T-helper 1 cell treated with Interleukin-12 subunit alpha and Interleukin-12 subunit beta and Interleukin-4 antibody, amounts not matched to agents 30 ng/mL and 1 ng/mL, for 36 hours (primary cell): ENCODE results near the gene CDK2. TPM values are rescaled to one million over a fixed set of nuclear protein-coding genes. Genes with fewer than 3 reads are reported as not detected.
"Not testable (repeated sequence)": the region's sequence is repeated elsewhere in the genome, so short reads cannot be mapped to it uniquely, and the experiment has no call there.

Source experiments
- intact Hi-C: fragments of 100-400 bp; cut with micrococcal nuclease; formaldehyde crosslinking; loops from one replicate; pipeline ENCODE4 v1.15.1; 2024
- total RNA-seq: library from RNA; stranded (reverse); gene quantifications from 2 replicates; pipeline ENCODE4 v1.2.3, GENCODE V29; 2022

CDK2 gene
- total RNA-seq, 1 donor from 2014 or later: 82.1 TPM

GRCh38 chr12:55974308-55974730, 7.7 kb downstream of the CDK2 start:
- intact Hi-C loops: loop anchor here (1.0 to 5.0 kb wide), 4 partner anchors 8 to 1778 kb away; partner anchors contain the start of genes CDK2, CDK4, DDIT3 and MBD6

DNA sequence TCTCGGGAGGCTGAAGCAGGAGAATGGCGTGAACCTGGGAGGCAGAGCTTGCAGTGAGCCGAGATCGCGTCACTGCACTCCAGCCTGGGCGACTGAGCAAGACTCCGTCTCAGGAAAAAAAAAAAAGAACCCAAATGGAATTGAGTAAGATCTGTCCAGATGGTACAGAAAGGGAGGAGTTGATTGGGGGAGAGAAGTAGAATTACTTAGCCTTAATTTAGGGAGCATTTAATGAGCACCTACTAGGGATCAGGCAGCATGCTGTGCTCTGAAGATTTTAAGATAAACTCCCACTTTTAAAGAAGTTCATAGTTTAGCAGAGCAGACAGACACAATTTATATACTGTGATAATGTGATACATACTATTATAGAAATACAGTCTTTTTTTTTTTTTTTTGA, 11.8 kb downstream of the CDK2 start:
- intact Hi-C loops: no loop called here

DNA sequence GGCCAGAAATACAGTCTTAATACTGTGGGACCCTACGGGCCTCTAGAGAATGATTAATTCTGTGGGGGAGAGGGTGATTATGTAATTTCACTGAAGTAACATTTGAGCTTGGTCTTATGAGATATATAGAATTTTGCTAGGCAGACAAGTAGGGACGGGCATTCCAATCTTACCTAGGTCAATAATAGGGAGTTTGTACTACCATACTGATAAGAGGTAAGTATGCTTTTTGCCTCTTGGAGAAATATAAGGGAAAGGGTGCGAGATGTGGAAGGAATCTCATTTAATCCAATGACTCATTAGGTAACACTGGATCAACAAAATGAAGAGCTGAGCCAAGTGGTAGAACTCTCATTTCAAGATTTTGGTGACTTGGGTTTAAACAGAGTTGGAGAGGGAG, 12.4 kb downstream of the CDK2 start:
- intact Hi-C loops: no loop called here

DNA sequence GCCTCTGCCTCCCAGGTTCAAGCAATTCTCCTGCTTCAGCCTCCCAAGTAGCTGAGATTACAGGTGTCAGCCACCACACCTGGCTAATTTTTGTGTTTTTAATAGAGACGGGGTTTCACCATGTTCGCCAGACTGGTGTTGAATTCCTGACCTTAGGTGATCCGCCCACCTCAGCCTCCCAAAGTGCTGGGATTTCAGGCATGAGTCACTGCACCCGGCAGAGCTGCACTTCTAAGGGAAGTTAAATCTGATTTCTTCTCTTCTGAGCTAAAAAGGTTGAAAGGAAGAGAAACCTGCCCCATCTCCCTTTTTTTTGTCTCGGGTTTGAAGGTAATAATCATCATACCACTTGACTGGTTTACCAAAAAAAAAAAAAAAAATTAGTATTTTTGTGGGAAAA, 15.3 kb downstream of the CDK2 start:
- intact Hi-C loops: not testable (repeated sequence)

- intact Hi-C loops: no loop called here
These were observed 15.8 kb downstream of the CDK2 start for GRCh38 chr12:55982319-55982936.

- intact Hi-C loops: no loop called here
These were observed 16.7 kb downstream of the CDK2 start for GRCh38 chr12:55983232-55983842.

- intact Hi-C loops: no loop called here
These were observed 18.2 kb downstream of the CDK2 start for GRCh38 chr12:55984861-55985260.

DNA sequence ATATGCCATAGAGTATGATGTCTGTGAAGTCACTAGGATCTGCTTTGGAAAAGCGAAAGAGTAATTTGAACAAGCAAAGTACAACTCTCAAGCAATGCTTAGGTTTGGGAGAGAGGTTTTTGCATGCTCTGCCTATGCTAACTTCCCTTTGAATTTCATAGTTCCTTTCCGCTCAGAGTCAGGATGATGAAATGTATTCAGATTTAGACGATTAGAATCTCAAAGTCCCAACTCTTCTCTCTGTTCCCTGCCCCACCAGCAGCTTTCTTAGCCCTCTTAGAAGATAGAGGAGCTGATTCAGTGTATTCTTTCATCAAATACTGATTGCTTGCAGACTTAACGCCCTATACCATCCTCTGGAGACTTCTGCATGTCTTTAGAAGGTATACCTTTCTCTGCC, 18.7 kb downstream of the CDK2 start:
- intact Hi-C loops: no loop called here

- intact Hi-C loops: not testable (repeated sequence)
These were observed 19.3 kb downstream of the CDK2 start for GRCh38 chr12:55985976-55986375.

GRCh38 chr12:55991110-55991509, 24.5 kb downstream of the CDK2 start:
- intact Hi-C loops: no loop called here

- intact Hi-C loops: no loop called here
These were observed 26.7 kb downstream of the CDK2 start for GRCh38 chr12:55993230-55993853.

DNA sequence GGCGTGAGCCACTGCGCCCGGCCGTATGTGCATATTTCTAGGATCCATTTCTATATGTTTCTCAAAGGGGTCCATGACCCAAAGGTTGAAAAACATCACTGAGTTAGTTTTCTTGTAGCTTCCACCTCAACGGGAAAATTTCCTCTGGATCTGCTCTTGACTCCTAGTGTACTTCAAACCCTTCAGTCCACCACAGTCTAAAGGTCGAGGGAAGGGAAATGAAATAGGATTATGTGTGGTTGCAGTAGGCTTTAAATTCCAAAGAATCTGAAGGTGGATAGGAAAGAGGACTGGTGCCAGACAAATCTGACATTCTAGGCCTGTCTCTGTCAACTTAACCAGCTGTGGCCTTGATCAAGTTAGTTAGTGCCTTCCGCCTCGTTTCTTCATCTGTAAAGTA, 28.7 kb downstream of the CDK2 start:
- intact Hi-C loops: no loop called here

GRCh38 chr12:55996201-55996714, 29.6 kb downstream of the CDK2 start:
- intact Hi-C loops: loop anchor here (1.0 to 2.0 kb wide), 9 partner anchors 11 to 258 kb away; partner anchors contain the start of genes DGKA, RPS26 and ZC3H10

GRCh38 chr12:55996715-55997534, 30.3 kb downstream of the CDK2 start, which contains the start of gene SUOX:
Gene SUOX, plus strand, starts transcription at chr12:55997276. Its CDS starts 4,946 bp downstream, at chr12:56002222.
- intact Hi-C loops: loop anchor here (1.0 to 2.0 kb wide), 9 partner anchors 10 to 259 kb away; partner anchors contain the start of genes DGKA, RPS26 and ZC3H10

DNA sequence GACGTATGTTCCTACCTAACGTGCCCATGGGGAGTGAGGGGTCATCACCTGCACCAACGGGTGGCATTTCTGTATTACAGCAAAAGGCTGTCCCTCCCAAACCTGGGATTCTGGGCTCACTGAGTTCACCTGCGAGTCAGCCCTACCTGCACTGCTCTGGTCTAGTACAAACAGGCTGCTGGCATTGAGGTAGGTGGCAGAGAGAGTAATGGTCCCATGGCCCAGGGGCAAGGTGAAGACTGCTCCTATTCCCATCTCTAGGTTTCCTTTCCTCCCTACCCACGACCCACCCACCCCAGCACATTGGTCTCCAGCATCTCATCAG, 30.9 kb downstream of the CDK2 start:
- intact Hi-C loops: loop anchor here (2.0 kb wide), 1 partner anchor 67 kb away; the partner anchor contains the start of gene DGKA

GRCh38 chr12:55999522-55999921, 32.9 kb downstream of the CDK2 start:
- intact Hi-C loops: not testable (repeated sequence)

DNA sequence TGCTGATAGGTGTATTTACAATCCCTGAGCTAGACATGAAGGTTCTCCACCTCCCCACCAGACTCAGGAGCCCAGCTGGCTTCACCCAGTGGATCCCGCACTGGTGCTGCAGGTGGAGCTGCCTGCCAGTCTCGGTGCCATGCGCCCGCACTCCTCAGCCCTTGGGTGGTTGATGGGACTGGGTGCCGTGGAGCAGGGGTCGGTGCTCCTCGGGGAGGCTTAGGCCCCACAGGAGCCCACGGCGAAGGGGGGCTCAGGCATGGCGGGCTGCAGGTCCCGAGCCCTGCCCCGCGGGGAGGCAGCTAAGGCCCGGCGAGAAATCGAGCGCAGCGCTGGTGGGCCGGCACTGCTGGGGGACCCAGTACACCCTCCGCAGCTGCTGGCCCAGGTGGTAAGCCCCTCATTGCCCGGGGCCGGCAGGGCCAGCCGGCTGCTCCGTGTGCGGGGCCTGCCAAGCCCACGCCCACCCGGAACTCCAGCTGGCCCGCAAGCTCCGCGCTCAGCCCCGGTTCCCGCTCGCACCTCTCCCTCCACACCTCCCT, 33.4 kb downstream of the CDK2 start:
- intact Hi-C loops: not testable (repeated sequence)

GRCh38 chr12:56001487-56002100, 35.0 kb downstream of the CDK2 start:
- intact Hi-C loops: no loop called here

DNA sequence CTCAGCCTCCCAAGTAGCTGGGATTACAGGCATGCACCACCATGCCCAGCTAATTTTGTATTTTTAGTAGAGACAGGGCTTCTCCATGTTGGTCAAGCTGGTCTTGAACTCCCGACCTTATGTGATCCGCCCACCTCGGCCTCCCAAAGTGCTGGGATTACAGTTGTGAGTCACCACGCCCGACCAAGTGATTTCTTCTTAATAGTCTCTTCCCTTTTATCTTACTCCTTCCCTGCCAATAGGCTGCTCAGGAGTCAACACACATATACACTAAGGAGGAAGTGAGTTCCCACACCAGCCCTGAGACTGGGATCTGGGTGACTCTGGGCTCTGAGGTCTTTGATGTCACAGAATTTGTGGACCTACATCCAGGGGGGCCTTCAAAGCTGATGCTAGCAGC, 36.7 kb downstream of the CDK2 start:
- intact Hi-C loops: not testable (repeated sequence)

GRCh38 chr12:56004211-56004610, 37.6 kb downstream of the CDK2 start:
- intact Hi-C loops: no loop called here
